ENCODE results near the gene CRYBA2.

DNA sequence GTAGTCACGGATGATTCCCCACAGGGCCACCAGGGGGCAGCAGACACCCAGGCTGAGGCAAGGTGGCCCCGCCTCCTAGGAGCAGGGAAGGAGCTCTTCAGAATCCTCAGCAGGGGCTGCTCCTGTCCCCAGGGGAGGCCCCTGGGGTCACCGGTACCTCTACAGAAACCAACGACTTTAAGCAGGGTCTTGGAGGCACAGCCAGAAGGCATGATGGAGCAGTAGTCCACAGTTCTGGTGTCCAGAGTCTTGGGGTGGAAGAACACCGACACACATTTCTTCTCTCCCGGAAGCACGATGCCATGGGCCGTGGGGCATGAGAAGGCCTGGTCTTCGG is 36.6 kb upstream of the CRYBA2 start:
- TF ChIP-seq, protein P1, sequence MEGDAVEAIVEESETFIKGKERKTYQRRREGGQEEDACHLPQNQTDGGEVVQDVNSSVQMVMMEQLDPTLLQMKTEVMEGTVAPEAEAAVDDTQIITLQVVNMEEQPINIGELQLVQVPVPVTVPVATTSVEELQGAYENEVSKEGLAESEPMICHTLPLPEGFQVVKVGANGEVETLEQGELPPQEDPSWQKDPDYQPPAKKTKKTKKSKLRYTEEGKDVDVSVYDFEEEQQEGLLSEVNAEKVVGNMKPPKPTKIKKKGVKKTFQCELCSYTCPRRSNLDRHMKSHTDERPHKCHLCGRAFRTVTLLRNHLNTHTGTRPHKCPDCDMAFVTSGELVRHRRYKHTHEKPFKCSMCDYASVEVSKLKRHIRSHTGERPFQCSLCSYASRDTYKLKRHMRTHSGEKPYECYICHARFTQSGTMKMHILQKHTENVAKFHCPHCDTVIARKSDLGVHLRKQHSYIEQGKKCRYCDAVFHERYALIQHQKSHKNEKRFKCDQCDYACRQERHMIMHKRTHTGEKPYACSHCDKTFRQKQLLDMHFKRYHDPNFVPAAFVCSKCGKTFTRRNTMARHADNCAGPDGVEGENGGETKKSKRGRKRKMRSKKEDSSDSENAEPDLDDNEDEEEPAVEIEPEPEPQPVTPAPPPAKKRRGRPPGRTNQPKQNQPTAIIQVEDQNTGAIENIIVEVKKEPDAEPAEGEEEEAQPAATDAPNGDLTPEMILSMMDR (conservative IDR thresholded peaks at IDR 0.05; ENCODE audit: low read depth in 2 of 2) = peak; percentile 85 to 97
- TF ChIP-seq, protein P2, sequence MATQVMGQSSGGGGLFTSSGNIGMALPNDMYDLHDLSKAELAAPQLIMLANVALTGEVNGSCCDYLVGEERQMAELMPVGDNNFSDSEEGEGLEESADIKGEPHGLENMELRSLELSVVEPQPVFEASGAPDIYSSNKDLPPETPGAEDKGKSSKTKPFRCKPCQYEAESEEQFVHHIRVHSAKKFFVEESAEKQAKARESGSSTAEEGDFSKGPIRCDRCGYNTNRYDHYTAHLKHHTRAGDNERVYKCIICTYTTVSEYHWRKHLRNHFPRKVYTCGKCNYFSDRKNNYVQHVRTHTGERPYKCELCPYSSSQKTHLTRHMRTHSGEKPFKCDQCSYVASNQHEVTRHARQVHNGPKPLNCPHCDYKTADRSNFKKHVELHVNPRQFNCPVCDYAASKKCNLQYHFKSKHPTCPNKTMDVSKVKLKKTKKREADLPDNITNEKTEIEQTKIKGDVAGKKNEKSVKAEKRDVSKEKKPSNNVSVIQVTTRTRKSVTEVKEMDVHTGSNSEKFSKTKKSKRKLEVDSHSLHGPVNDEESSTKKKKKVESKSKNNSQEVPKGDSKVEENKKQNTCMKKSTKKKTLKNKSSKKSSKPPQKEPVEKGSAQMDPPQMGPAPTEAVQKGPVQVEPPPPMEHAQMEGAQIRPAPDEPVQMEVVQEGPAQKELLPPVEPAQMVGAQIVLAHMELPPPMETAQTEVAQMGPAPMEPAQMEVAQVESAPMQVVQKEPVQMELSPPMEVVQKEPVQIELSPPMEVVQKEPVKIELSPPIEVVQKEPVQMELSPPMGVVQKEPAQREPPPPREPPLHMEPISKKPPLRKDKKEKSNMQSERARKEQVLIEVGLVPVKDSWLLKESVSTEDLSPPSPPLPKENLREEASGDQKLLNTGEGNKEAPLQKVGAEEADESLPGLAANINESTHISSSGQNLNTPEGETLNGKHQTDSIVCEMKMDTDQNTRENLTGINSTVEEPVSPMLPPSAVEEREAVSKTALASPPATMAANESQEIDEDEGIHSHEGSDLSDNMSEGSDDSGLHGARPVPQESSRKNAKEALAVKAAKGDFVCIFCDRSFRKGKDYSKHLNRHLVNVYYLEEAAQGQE (IDR thresholded peaks at IDR 0.05; ENCODE audit: unreplicated experiment) = no peak
- TF ChIP-seq EZH2phosphoT487 (IDR thresholded peaks at IDR 0.05; ENCODE audit: unreplicated experiment) (no peak), POLR2AphosphoS5 (IDR thresholded peaks at IDR 0.05; ENCODE audit: low read depth) (no peak), EZH2 (IDR thresholded peaks at IDR 0.05; ENCODE audit: low read depth, unreplicated experiment) (no peak)
